Activated gamma-delta T cell (primary cell): ENCODE measurements around the gene TOMM20.
"Not testable (repeated sequence)": the region's sequence is repeated elsewhere in the genome, so short reads cannot be mapped to it uniquely, and the experiment has no call there.

Experiments used
- DNase-seq: peaks from one replicate; lab custom pipeline; 2025; lab: John Stamatoyannopoulos, UW

The TOMM20 gene

DNA sequence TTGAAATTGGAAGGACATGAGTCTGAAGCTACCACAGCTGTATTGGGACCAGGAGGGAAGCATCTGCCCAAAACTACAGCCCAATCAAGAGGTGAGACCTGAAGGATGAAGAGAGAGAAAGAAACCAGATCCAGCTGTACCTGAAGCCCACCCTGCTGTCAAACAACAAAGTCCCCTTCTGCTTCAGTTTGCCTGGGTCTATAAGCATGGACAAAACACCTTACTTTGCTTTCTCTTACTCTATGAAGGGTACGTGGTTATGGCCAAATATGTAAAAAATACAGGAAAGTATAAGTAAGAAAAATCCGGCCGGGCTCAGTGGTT is 26.4 kb downstream of the TOMM20 start:
- no peak for DNase-seq

GRCh38 chr1:235101558-235102258 is 26.9 kb downstream of the TOMM20 start:
- DNase-seq, result no peak

- DNase-seq, result no peak
These were observed 28.4 kb downstream of the TOMM20 start for GRCh38 chr1:235100194-235100772.

- no peak for DNase-seq
These were observed 29.6 kb downstream of the TOMM20 start for GRCh38 chr1:235098991-235099390.

- DNase-seq, result no peak
These were observed 30.1 kb downstream of the TOMM20 start for GRCh38 chr1:235098547-235098946.

GRCh38 chr1:235097501-235097900 is 31.1 kb downstream of the TOMM20 start:
- not testable (repeated sequence) for DNase-seq

DNA sequence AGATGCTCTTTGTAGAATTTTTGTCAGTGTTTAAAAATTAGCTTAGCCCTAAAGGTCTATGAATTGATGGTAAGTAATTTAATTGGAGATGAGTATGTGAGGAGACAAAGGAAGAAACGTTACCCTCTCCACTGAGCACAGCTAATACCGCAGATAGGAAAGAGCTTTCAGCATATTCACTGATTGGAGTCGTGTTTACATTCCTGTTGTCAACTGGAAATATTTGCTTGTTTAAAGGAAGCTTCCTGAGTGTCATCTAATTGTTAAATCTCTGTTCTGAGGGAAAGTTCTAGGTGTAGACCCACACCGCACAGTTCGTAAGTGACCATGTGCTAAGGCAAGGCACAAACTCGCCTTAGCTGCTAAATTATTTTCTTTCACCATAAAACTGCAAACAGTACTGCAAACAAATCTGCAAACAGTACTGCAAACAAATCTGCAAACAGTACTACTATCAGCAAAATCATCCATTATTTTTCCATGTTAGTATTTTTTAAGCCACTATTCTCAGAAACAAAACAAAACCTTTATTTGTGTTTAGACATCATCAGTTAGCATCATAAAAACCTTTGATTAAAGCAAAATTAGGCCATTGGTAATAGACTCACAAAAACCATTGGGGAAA is 32.6 kb downstream of the TOMM20 start:
- DNase-seq, result no peak

GRCh38 chr1:235093696-235094592 is 34.7 kb downstream of the TOMM20 start:
- peak; percentile 29 for DNase-seq

DNA sequence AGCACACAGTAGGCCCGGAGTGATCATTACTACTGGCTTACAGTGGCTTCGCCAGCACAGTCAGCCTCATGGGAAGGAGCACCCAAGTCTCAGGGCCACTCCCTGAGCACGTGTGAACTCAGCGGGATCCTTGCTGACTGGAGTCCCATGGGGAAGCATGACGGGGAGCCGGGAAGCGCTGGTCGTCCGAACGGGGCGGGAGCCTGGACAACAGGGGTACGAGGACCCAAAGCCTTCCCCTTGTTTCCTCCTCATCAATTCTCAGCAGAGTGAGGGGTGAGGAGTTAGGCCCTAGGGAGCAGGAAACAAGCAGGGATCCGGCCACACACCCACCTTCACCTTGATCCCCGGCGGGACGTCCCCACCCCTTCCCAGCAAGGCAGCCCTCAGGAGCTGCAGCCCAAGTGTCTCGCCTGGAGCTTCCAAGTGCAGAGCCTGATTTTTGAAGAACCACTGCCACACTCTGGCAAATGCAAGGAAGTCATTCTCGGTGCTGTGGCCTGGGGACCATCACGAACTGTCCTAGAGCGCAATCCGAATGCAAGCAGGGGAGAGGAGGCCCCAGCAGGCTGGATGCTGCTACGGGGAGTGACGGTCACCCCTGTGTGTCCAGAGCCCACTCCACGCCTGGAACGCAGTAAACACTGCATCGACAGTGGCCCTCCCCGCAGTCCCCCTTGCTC is 35.5 kb downstream of the TOMM20 start:
- no peak for DNase-seq

DNA sequence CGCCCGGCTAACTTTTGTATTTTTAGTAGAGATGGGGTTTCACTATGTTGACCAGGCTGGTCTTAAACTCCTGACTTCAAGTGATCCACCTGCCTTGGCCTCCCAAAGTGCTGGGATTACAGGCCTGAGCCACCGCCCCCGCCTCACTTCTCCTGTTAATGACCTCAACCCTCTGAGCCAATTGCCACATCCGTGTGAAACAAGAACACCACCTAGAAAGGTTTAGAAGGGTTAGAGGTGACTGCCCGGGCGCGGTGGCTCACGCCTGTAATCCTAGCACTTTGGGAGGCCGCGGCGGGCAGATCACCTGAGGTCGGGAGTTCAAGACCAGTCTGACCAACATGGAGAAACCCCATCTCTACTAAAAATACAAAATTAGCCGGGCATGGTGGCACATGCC is 36.2 kb downstream of the TOMM20 start:
- DNase-seq, result not testable (repeated sequence)

DNA sequence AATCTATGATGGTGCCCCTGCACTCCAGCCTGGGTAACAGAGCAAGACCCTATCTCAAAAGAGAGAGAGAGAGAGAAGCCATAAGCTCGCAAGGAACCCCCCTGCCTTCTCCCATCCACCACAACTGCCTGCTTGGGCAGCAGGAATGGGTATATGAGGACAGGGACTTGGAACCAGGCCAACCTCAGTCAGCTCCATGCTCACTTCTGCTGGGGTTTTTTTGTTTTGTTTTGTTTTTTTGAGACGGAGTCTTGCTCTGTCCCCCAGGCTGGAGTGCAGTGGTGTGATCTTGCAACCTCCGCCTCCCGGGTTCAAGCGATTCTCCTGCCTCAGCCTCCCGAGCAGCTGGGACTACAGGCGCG is 36.6 kb downstream of the TOMM20 start:
- not testable (repeated sequence) for DNase-seq

GRCh38 chr1:235091319-235092044 is 37.2 kb downstream of the TOMM20 start:
- not testable (repeated sequence) for DNase-seq

DNA sequence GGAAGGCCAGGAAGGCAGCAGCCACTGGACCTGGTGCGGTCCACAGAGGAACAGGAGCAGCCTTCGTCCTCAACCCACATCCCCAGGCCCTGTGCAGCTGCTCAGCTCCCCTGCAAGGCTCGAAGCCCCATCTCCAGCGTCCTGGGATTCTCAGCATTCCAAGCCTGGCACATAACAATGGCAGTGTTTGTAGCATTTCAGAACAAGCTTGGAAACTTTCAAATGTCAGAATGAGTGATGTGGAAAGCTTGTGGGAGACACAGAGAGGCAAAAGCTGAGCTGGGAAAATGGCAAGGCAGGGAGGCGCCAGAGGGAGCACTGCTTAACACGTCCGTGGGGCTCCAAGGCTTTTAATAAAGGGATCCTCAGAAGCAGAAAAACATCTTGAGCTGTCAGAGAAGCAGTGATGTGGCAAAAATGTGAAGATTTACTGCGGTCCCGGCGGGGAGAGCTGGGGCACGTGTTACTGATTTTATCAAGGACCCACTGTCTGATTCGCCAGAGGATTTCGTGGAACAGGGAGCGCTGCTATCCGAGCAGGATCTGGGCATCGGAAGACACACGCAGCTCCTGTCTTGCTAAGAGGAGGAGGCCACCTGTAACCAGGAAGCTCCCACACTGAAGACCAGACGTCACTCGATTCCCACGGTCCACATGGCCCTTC is 38.1 kb downstream of the TOMM20 start:
- DNase-seq, result no peak

GRCh38 chr1:235088907-235089306 is 39.7 kb downstream of the TOMM20 start:
- no peak for DNase-seq

- DNase-seq, result no peak
These were observed 40.2 kb downstream of the TOMM20 start for GRCh38 chr1:235088430-235088829.

GRCh38 chr1:235087906-235088305 is 40.7 kb downstream of the TOMM20 start:
- no peak for DNase-seq

GRCh38 chr1:235085411-235086117 is 43.1 kb downstream of the TOMM20 start:
- not testable (repeated sequence) for DNase-seq

DNA sequence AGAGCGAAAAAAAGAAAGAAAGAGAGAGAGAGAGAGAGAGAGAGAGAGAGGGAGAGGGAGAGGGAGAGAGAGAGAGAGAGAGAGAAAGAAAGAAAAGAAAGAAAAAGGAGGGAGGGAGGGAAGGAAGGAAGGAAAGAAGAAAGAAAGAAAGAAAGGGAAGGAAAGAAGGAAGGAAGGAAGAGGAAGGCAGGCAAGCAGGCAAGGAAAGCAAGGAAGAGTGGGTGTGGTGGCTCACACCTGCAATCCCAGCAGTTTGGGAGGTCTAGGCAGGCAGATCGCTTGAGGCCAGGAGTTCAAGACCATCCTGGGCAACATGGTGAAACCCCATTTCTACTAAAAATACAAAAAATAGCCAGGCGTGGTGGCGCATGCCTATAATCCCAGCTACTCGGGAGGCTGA is 47.8 kb downstream of the TOMM20 start:
- not testable (repeated sequence) for DNase-seq

- DNase-seq, result not testable (repeated sequence)
These were observed 48.4 kb downstream of the TOMM20 start for GRCh38 chr1:235080297-235080657.
